Measurements from ENCODE around the gene VIM. TPM values are rescaled to one million over a fixed set of nuclear protein-coding genes. Genes with fewer than 3 reads are reported as not detected.
A peak's percentile ranks its signal among the peaks of the same experiment; 100 is the strongest.

VIM gene
- total and polyA plus RNA-seq, 2 experiments from 2014 or later = 131 to 228 TPM

GRCh38 chr10:17183110-17183509 lies 44.9 kb upstream of the VIM start (continued):
- TF ChIP-seq CTCF (conservative IDR thresholded peaks at IDR 0.05; ENCODE audit: low read depth in 2 of 2) = peak in 1 of 2 experiments; percentile 40; a peak in 2 of 4 replicates
- no peak for TF ChIP-seq REST (IDR thresholded peaks at IDR 0.05; ENCODE audit: unreplicated experiment)
- TF ChIP-seq ZNF331 (CRISPR knock-in tag; IDR thresholded peaks at IDR 0.05; ENCODE audit: low read depth) = no peak

GRCh38 chr10:17185873-17186272 lies 42.2 kb upstream of the VIM start:
- no peaks in the 10 kb centered on the region for H3K9me2 ChIP-seq (ENCODE audit: insufficient read depth)
- DNase-seq (ENCODE audit: low spot score) (no peak), ATAC-seq (no peak)
- Mint-ChIP-seq H3K4me3 (no peak overlapping the region), H3K27me3 (ENCODE audit: insufficient read depth, low read depth, poor library complexity) (no peaks in the 10 kb centered on the region), H3K36me3 (ENCODE audit: low read depth) (no peaks in the 10 kb centered on the region), H3K9me3 (no peaks in the 10 kb centered on the region), H3K4me1 (peaks cover 15% of the 10 kb centered on the region), H3K27ac (no peak overlapping the region)
- H3K4me3 ChIP-seq = no peak overlapping the region
- H4K20me1 ChIP-seq (replicated peaks; ENCODE audit: insufficient read depth) = no peaks in the 10 kb centered on the region
- H2AFZ ChIP-seq = no peak overlapping the region
- no peak overlapping the region for H3K27ac ChIP-seq (ENCODE audit: low read depth)
- no peaks in the 10 kb centered on the region for H3F3A ChIP-seq (replicated peaks; ENCODE audit: low read depth)
- no peaks in the 10 kb centered on the region for H3K27me3 ChIP-seq (ENCODE audit: insufficient read depth)
- H3K79me2 ChIP-seq (replicated peaks; ENCODE audit: insufficient read depth) = peaks cover 31% of the 10 kb centered on the region
- no peak overlapping the region for H3K4me2 ChIP-seq
- H3K4me1 ChIP-seq (ENCODE audit: insufficient read depth) = peaks cover 14% of the 10 kb centered on the region
- no peaks in the 10 kb centered on the region for H3K36me3 ChIP-seq (ENCODE audit: insufficient read depth)
- TF ChIP-seq CREB1 (CRISPR knock-in tag; IDR thresholded peaks at IDR 0.05; ENCODE audit: low read depth) (no peak), CTCF (conservative IDR thresholded peaks at IDR 0.05; ENCODE audit: low read depth in 2 of 2) (no peak), ETS1 (IDR thresholded peaks at IDR 0.05) (no peak), NANOG (IDR thresholded peaks at IDR 0.05; ENCODE audit: borderline replicate concordance) (no peak), STAT1 (IDR thresholded peaks at IDR 0.05; ENCODE audit: unreplicated experiment) (no peak), POLR2AphosphoS5 (IDR thresholded peaks at IDR 0.05; ENCODE audit: low read depth) (no peak), JUNB (IDR thresholded peaks at IDR 0.05; ENCODE audit: unreplicated experiment) (no peak), ZNF462 (CRISPR knock-in tag; IDR thresholded peaks at IDR 0.05) (no peak), EZH2 (IDR thresholded peaks at IDR 0.05; ENCODE audit: low read depth, unreplicated experiment) (no peak)
